WTC11 (cell line): ENCODE results near the gene BTN3A1. TPM values are rescaled to one million over a fixed set of nuclear protein-coding genes. Genes with fewer than 3 reads are reported as not detected.

Experiments used
- ATAC-seq: fragments of 200-7000 bp; cut with Tn5 transposase; 2 replicates; pipeline ENCODE4 v1.10.0; 2021; ENCODE audit warnings: mild to moderate bottlenecking, moderate library complexity
- CTCF ChIA-PET: fragments of 300-600 bp; sonication (Branson Sonifier 250); formaldehyde crosslinking; loops from one replicate; lab custom pipeline; 2021; ENCODE audit warnings: antibody characterized with exemption; lab: Charles Lee
- POLR2A ChIA-PET: fragments of 350-600 bp; sonication (Branson Sonifier 250); formaldehyde crosslinking; loops from one replicate; lab custom pipeline; 2021; ENCODE audit warnings: antibody characterized with exemption; lab: Charles Lee
- DNase-seq: peaks from one replicate; pipeline ENCODE4 v3.0.0; 2021; ENCODE audit warnings: low spot score
- H3K27ac Mint-ChIP-seq: 2 replicates; pipeline ENCODE4 v1.8.0; 2021; ENCODE audit warnings: mixed read lengths
- H3K27me3 Mint-ChIP-seq: 2 replicates; pipeline ENCODE4 v1.8.0; 2021; ENCODE audit warnings: low read depth, mild to moderate bottlenecking, moderate library complexity, mixed read lengths
- H3K36me3 Mint-ChIP-seq: 2 replicates; pipeline ENCODE4 v1.8.0; 2021; ENCODE audit warnings: mixed read lengths
- H3K4me1 Mint-ChIP-seq: 2 replicates; pipeline ENCODE4 v1.8.0; 2022; ENCODE audit warnings: mixed read lengths
- H3K4me3 Mint-ChIP-seq: 2 replicates; pipeline ENCODE4 v1.8.0; 2021; ENCODE audit warnings: mild to moderate bottlenecking, moderate library complexity, mixed read lengths
- H3K9me3 Mint-ChIP-seq: 2 replicates; pipeline ENCODE4 v1.8.0; 2021; ENCODE audit warnings: mixed read lengths
- ATF6 ChIP-seq: sonication (generic); formaldehyde crosslinking; IDR thresholded peaks from 2 replicates; pipeline ENCODE4 v1.8.1; 2023; ENCODE audit warnings: mild to moderate bottlenecking, missing genetic modification reagents
- CREB1 ChIP-seq: sonication (generic); formaldehyde crosslinking; IDR thresholded peaks from 2 replicates; pipeline ENCODE4 v1.8.0; 2023; ENCODE audit warnings: mild to moderate bottlenecking, missing genetic modification reagents
- EMX1 ChIP-seq: fragments of 250-450 bp; sonication (Bioruptor Pico); IDR thresholded peaks from 2 replicates; pipeline ENCODE4 v1.8.0; 2021; ENCODE audit warnings: mild to moderate bottlenecking
- GABPB1 ChIP-seq: sonication (generic); formaldehyde crosslinking; IDR thresholded peaks from 2 replicates; pipeline ENCODE4 v1.8.1; 2023; ENCODE audit warnings: mild to moderate bottlenecking, missing genetic modification reagents
- IRF1 ChIP-seq: sonication (generic); formaldehyde crosslinking; IDR thresholded peaks from 2 replicates; pipeline ENCODE4 v1.8.0; 2023; ENCODE audit warnings: missing genetic modification reagents
- JUN ChIP-seq: sonication (generic); formaldehyde crosslinking; IDR thresholded peaks from 2 replicates; pipeline ENCODE4 v1.8.0; 2023; ENCODE audit warnings: mild to moderate bottlenecking, missing genetic modification reagents
- OVOL2 ChIP-seq: fragments of 250-450 bp; sonication (Bioruptor Pico); IDR thresholded peaks from 2 replicates; pipeline ENCODE4 v1.9.0; 2021; ENCODE audit warnings: mild to moderate bottlenecking, borderline replicate concordance
- PRDM15 ChIP-seq: sonication (generic); formaldehyde crosslinking; IDR thresholded peaks from 2 replicates; pipeline ENCODE4 v1.8.0; 2022; ENCODE audit warnings: missing genetic modification reagents
- SMAD4 ChIP-seq: sonication (generic); formaldehyde crosslinking; IDR thresholded peaks from 2 replicates; pipeline ENCODE4 v1.8.0; 2022; ENCODE audit warnings: mild to moderate bottlenecking, missing genetic modification reagents
- SP1 ChIP-seq: sonication (generic); formaldehyde crosslinking; conservative IDR thresholded peaks from 2 replicates; pipeline ENCODE4 v1.8.1; 2022; ENCODE audit warnings: missing genetic modification reagents
- STAT6 ChIP-seq: sonication (generic); formaldehyde crosslinking; conservative IDR thresholded peaks from 2 replicates; pipeline ENCODE4 v1.8.1; 2023; ENCODE audit warnings: mild to moderate bottlenecking, low read depth, missing genetic modification reagents, moderate library complexity
- ZNF396 ChIP-seq: fragments of 250-450 bp; sonication (Bioruptor Pico); IDR thresholded peaks from 2 replicates; pipeline ENCODE4 v1.8.0; 2021; ENCODE audit warnings: mild to moderate bottlenecking, moderate library complexity, borderline replicate concordance
- total RNA-seq: library from RNA; stranded (reverse); gene quantifications from 3 replicates; pipeline ENCODE4 v1.2.3, GENCODE V29; 2021

BTN3A1 gene
- total RNA-seq, 1 experiment from 2014 or later: 4.5 TPM

- TF ChIP-seq PRDM15 (no peak), GABPB1 (CRISPR knock-in tag) (no peak), SMAD4 (CRISPR knock-in tag) (no peak), EMX1 (CRISPR knock-in tag) (no peak), IRF1 (CRISPR knock-in tag) (no peak)
These were observed 26.1 kb downstream of the BTN3A1 start (continued) for GRCh38 chr6:26428206-26428605.

- CTCF ChIA-PET: interaction anchor here (1.7 kb wide), 1 partner anchor 10 kb away, joined by 7 read pairs; no protein-coding TSS in a partner anchor
- peaks cover 37% of the 10 kb centered on the region for H3K9me3 Mint-ChIP-seq
- DNase-seq (no peak), ATAC-seq (no peak)
- no peak overlapping the region for H3K4me3 Mint-ChIP-seq
- H3K4me1 Mint-ChIP-seq: no peaks in the 10 kb centered on the region
- peaks cover 69% of the 10 kb centered on the region for H3K36me3 Mint-ChIP-seq
- POLR2A ChIA-PET: no interaction called here
- peaks cover 9% of the 10 kb centered on the region; the same call in 1 of the 2 replicates for H3K27me3 Mint-ChIP-seq
- TF ChIP-seq SP1 (CRISPR knock-in tag) (no peak), ZNF396 (CRISPR knock-in tag) (no peak), OVOL2 (CRISPR knock-in tag) (no peak)
- TF ChIP-seq, all 79 proteins: peak for 0
- H3K27ac Mint-ChIP-seq: no peak overlapping the region
These were observed 28.7 kb downstream of the BTN3A1 start for GRCh38 chr6:26430787-26431186.

GRCh38 chr6:26431258-26432172 is 29.4 kb downstream of the BTN3A1 start:
- POLR2A ChIA-PET: no interaction called here
- no peak overlapping the region for H3K27ac Mint-ChIP-seq
- H3K36me3 Mint-ChIP-seq: peaks cover 63% of the 10 kb centered on the region
- no peak overlapping the region for H3K4me3 Mint-ChIP-seq
- H3K27me3 Mint-ChIP-seq: peaks cover 9% of the 10 kb centered on the region; the same call in 1 of the 2 replicates
- no peak for ATAC-seq
- peaks cover 40% of the 10 kb centered on the region for H3K9me3 Mint-ChIP-seq
- TF ChIP-seq STAT6: no peak
- TF ChIP-seq ATF6: no peak
- TF ChIP-seq PRDM15: no peak
- TF ChIP-seq JUN (CRISPR knock-in tag): no peak
- no peak for TF ChIP-seq SP1 (CRISPR knock-in tag)
- no peak for TF ChIP-seq CREB1 (CRISPR knock-in tag)
- DNase-seq: no peak
- H3K4me1 Mint-ChIP-seq: no peaks in the 10 kb centered on the region
- CTCF ChIA-PET: interaction anchor here (1.7 kb wide), 1 partner anchor 11 kb away, joined by 7 read pairs; no protein-coding TSS in a partner anchor
